CD4-positive, alpha-beta T cell (primary cell): Measurements from ENCODE around the gene ARHGAP5. TPM values are rescaled to one million over a fixed set of nuclear protein-coding genes. Genes with fewer than 3 reads are reported as not detected.

Experiments
- ATAC-seq: fragments of 200-7000 bp; cut with Tn5 transposase; one replicate; pipeline ENCODE4 v1.10.0; 2022; ENCODE audit warnings: mild to moderate bottlenecking; ENCODE audit not compliant: poor library complexity
- CTCF ChIA-PET: fragments of 350-600 bp; sonication (Branson Sonifier 250); formaldehyde crosslinking; loops from one replicate; lab custom pipeline; 2021; ENCODE audit warnings: antibody characterized with exemption, inconsistent platforms; lab: Charles Lee
- POLR2A ChIA-PET: fragments of 350-600 bp; sonication (Branson Sonifier 250); formaldehyde crosslinking; loops from one replicate; lab custom pipeline; 2021; ENCODE audit warnings: antibody characterized with exemption, inconsistent platforms; lab: Charles Lee
- DNase-seq, 14 experiments: peaks; one replicate each; pipeline ENCODE4 v3.0.0-alpha.2; 2013 to 2020; ENCODE audit warnings: mixed read lengths in 2 of 14
- H3K27ac ChIP-seq, 2 donors: one replicate each; pipeline versions ENCODE4 v1.5.1 to v1.7.0; 2013; ENCODE audit warnings: low read length in 2 of 2, low read depth in 1 of 2, mild to moderate bottlenecking in 1 of 2
- H3K27me3 ChIP-seq, 2 experiments: 1 replicate in 1 of 2; 2 replicates in 1 of 2; pipeline versions ENCODE4 v1.6.1 to v1.7.0; 2013; ENCODE audit warnings: low read length in 2 of 2, control low read depth in 1 of 2, mild to moderate bottlenecking in 1 of 2, moderate library complexity in 1 of 2; ENCODE audit not compliant: insufficient read depth in 2 of 2, control insufficient read depth in 1 of 2
- H3K36me3 ChIP-seq: one replicate; pipeline ENCODE4 v1.6.1; 2013; ENCODE audit warnings: low read length, control low read depth; ENCODE audit not compliant: insufficient read depth
- H3K4me1 ChIP-seq: one replicate; pipeline ENCODE4 v1.6.1; 2013; ENCODE audit warnings: low read length, control low read depth; ENCODE audit not compliant: insufficient read depth
- H3K4me3 ChIP-seq: one replicate; pipeline ENCODE4 v1.5.1; 2013; ENCODE audit warnings: mild to moderate bottlenecking, low read length, moderate library complexity
- H3K9me3 ChIP-seq, 2 experiments: 1 replicate in 1 of 2; 2 replicates in 1 of 2; pipeline versions ENCODE4 v1.6.1 to v1.7.0; 2013; ENCODE audit warnings: low read length in 2 of 2, mild to moderate bottlenecking in 2 of 2, control low read depth in 1 of 2, moderate library complexity in 1 of 2; ENCODE audit not compliant: control insufficient read depth in 1 of 2, insufficient read depth in 1 of 2
- H3K27ac Mint-ChIP-seq: one replicate; pipeline ENCODE4 v1.8.0; 2020; ENCODE audit warnings: mixed read lengths
- H3K27me3 Mint-ChIP-seq: one replicate; pipeline ENCODE4 v1.8.0; 2021; ENCODE audit warnings: mixed read lengths
- H3K36me3 Mint-ChIP-seq: one replicate; pipeline ENCODE4 v1.8.0; 2021; ENCODE audit warnings: low read depth, mixed read lengths
- H3K4me1 Mint-ChIP-seq: one replicate; pipeline ENCODE4 v1.8.0; 2021; ENCODE audit warnings: low read depth, mixed read lengths
- H3K4me3 Mint-ChIP-seq: one replicate; pipeline ENCODE4 v1.8.0; 2020; ENCODE audit warnings: mild to moderate bottlenecking, mixed read lengths
- H3K9me3 Mint-ChIP-seq: one replicate; pipeline ENCODE4 v1.8.0; 2020; ENCODE audit warnings: mixed read lengths
- CTCF ChIP-seq: fragments of 200-600 bp; IDR thresholded peaks from one replicate; pipeline ENCODE4 v1.8.0; 2022; ENCODE audit warnings: antibody characterized with exemption, mild to moderate bottlenecking
- intact Hi-C, 2 experiments: fragments of 100-400 bp; cut with DNase I in 1 of 2; cut with micrococcal nuclease in 1 of 2; formaldehyde crosslinking; loops; one replicate each; pipeline versions ENCODE4 v1.15.1 to v1.9.0; 2023 to 2025; cut with DNase I, micrococcal nuclease
- total RNA-seq, 174 experiments: library from RNA in 2 of 174; stranded (reverse) in 2 of 174; gene quantifications; one replicate each; pipeline ENCODE4 v1.2.3 and lab custom pipeline; 2021 to 2026

Gene ARHGAP5
- total RNA-seq, 2 experiments from 2014 or later = 68.5 to 72.5 TPM

GRCh38 chr14:32068708-32069107 lies 8.4 kb upstream of the ARHGAP5 start:
- H3K36me3 ChIP-seq = no peaks in the 10 kb centered on the region
- POLR2A ChIA-PET = no interaction called here
- no peak for DNase-seq
- no peaks in the 10 kb centered on the region for H3K9me3 Mint-ChIP-seq
- no peaks in the 10 kb centered on the region for H3K4me1 ChIP-seq
- no peak overlapping the region for H3K27ac Mint-ChIP-seq
- H3K27me3 Mint-ChIP-seq = peaks cover 9% of the 10 kb centered on the region
- H3K27ac ChIP-seq = no peak overlapping the region
- no peak overlapping the region for H3K4me3 Mint-ChIP-seq
- no peak for ATAC-seq
- TF ChIP-seq CTCF = no peak
- H3K4me3 ChIP-seq = no peak overlapping the region
- peaks cover 0 to 3% of the 10 kb centered on the region in 2 experiments for H3K27me3 ChIP-seq
- no peaks in the 10 kb centered on the region for H3K36me3 Mint-ChIP-seq
- CTCF ChIA-PET = interaction anchor here (3.1 kb wide), 1 partner anchor 186 kb away, joined by 16 read pairs; no protein-coding TSS in a partner anchor
- H3K4me1 Mint-ChIP-seq = peaks cover 1% of the 10 kb centered on the region
- intact Hi-C loops = no loop called here
- H3K9me3 ChIP-seq = no peaks in the 10 kb centered on the region

DNA sequence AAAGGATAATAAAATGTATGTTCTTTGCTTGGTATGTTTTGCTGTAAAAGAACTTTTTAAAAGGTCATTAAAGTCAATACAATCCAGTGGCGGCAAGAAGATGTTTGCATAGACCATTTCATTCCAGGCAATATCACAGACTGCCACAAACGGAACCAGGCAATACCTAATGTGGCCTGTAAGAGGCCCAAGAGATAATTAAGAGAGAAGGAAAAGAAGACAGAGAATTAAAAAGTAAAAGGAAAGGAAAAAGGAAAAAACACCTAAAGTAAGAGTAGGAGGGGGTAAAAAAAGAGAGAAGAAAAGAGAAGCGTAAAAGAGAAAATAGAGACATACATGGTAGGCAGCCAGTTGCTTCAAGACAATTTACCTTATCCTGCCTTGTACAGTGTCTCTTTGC lies 6.8 kb upstream of the ARHGAP5 start:
- TF ChIP-seq CTCF = no peak
- POLR2A ChIA-PET = interaction anchor here (1.7 kb wide), 1 partner anchor 133 kb away, joined by 3 read pairs; no protein-coding TSS in a partner anchor
- H3K36me3 ChIP-seq = no peaks in the 10 kb centered on the region
- H3K27ac Mint-ChIP-seq = no peak overlapping the region
- intact Hi-C loops = loop anchor here in 1 of 2 experiments (5.0 kb wide), 2 partner anchors 558 to 653 kb away; no protein-coding TSS in a partner anchor
- H3K36me3 Mint-ChIP-seq = no peaks in the 10 kb centered on the region
- H3K4me3 ChIP-seq = no peak overlapping the region
- H3K27me3 ChIP-seq = no peaks in the 10 kb centered on the region
- H3K4me1 Mint-ChIP-seq = peaks cover 7% of the 10 kb centered on the region
- H3K9me3 Mint-ChIP-seq = no peaks in the 10 kb centered on the region
- no peaks in the 10 kb centered on the region for H3K4me1 ChIP-seq
- no peak overlapping the region for H3K4me3 Mint-ChIP-seq
- H3K27ac ChIP-seq = no peak overlapping the region
- no peaks in the 10 kb centered on the region for H3K9me3 ChIP-seq
- H3K27me3 Mint-ChIP-seq = peaks cover 4% of the 10 kb centered on the region
- CTCF ChIA-PET = interaction anchor here (3.1 kb wide), 1 partner anchor 184 kb away, joined by 16 read pairs; no protein-coding TSS in a partner anchor
- ATAC-seq = no peak
- no peak for DNase-seq

DNA sequence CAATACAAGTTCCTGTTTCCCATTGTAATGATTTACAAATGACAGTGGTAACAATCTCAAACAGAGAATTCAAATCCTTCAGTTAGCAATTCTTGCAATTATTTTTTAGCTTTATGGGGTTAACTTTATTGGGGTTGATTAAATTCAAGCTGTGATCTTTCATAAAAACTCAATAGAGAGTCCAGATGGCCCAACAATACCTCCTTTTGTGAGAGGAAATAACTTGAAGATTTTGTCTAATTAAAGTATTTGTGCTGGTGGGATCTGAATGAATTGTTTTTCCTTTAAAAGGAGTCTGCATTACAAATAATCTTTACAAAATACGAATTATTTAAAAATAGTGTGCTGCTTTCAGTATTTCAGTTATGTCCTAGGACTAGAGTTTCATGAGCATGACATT lies 4.4 kb upstream of the ARHGAP5 start:
- H3K9me3 Mint-ChIP-seq = no peaks in the 10 kb centered on the region
- ATAC-seq (no peak), DNase-seq (no peak)
- Histone ChIP-seq H3K36me3 (no peaks in the 10 kb centered on the region), H3K9me3 (no peaks in the 10 kb centered on the region), H3K4me1 (peaks cover 6% of the 10 kb centered on the region), H3K27ac (no peak overlapping the region), H3K27me3 (no peaks in the 10 kb centered on the region), H3K4me3 (no peak overlapping the region)
- ChIA-PET CTCF (interaction anchor here (0.8 to 3.8 kb wide), 9 partner anchors 29 to 1527 kb away, joined by 3 to 41 read pairs (median 5); no protein-coding TSS in a partner anchor), POLR2A (interaction anchor here (1.3 to 1.8 kb wide), 3 partner anchors 131 to 182 kb away, joined by 7 to 8 read pairs (median 8); partner anchors contain the start of gene RNU6-8)
- H3K27me3 Mint-ChIP-seq = no peaks in the 10 kb centered on the region
- peaks cover 7% of the 10 kb centered on the region for H3K36me3 Mint-ChIP-seq
- TF ChIP-seq CTCF = no peak
- H3K4me3 Mint-ChIP-seq = no peak overlapping the region
- intact Hi-C loops = loop anchor here (1.0 to 5.0 kb wide), 5 partner anchors 138 to 655 kb away; no protein-coding TSS in a partner anchor
- peaks cover 16% of the 10 kb centered on the region for H3K4me1 Mint-ChIP-seq
- H3K27ac Mint-ChIP-seq = no peak overlapping the region
